ENCODE results near the gene SNRNP48.

SNRNP48 gene

DNA sequence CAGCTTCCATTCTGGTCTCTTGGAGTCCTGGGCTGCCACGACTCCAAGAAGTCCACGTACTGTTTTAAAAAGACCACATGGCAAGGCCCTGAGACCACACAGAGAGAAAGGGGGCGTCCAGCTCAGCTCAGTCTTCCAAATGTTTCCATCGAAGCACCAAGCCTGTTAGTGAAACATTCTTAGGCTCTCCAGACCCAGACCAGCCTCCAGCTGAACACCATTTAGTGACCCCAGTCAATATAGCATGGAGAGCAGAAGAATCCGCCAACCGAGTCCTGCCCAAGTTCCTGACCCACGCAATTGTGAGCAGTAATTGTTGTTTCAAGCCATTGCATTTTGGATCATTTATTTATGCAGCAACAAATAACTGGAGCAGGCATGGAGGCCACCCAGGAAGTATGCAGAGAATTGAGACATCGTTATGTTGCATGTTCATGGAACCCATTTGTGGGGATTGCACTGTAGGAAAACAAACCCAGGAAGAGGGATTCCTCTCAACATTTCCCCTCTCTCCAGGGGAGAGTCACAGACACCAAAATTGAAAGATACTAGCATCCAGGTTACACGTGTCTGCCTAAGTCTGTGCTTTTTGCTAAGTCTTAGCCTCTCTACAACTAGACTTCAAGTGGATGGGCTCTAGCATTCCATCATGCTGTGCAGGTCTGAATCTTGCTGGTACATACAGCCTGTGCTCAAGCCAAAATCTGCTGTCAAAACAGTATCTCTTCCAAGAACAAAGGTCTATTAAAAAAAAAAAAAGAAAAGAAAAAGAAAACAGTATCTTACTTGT lies 42.7 kb downstream of the SNRNP48 start:
- TF ChIP-seq POLR2A (IDR thresholded peaks at IDR 0.05; ENCODE audit: low read depth, low read length) = no peak
- DNase-seq (ENCODE audit: insufficient read length, low spot score) (no peak), FAIRE-seq (no peak)

DNA sequence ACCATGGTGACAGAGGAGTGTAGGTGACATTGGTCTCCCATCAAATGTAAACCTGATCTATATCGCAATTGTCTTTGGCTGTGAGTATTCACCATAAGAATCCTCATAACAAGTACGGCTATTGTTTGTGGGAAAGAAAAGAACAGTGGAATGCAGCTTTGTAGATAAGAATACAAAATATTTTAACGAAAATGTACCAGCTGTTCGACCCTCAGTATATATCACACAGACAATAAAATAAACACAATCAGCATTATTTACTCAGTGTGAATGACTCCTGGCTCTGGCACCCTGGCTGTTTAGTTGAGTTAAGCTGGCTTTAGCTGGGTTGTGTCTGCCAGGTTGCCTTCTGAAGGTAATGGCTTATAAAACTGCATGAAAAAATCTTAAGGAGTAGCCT lies 43.4 kb downstream of the SNRNP48 start:
- DNase-seq (ENCODE audit: insufficient read length, low spot score) = no peak
- FAIRE-seq = no peak
- TF ChIP-seq POLR2A (IDR thresholded peaks at IDR 0.05; ENCODE audit: low read depth, low read length) = no peak

DNA sequence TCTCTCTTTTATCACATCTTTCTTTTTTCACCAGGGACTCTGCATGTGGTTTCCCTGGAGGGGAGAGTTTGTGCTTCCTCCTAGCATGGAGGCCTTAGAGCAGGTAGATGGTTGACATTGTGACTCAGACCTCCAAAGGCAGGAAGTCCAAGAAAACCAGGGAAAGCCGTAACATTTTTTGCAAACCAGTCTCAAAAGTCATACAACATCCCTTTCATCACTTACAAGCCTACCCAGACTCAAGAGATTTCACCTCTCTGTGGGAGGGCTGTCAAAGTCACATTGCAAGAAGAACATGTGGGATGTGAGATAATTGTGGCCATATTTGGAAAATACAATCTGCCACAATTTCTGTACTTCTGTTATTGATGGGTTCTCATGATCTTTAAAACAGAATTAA lies 46.2 kb downstream of the SNRNP48 start:
- no peak for TF ChIP-seq POLR2A (IDR thresholded peaks at IDR 0.05; ENCODE audit: low read depth, low read length)
- FAIRE-seq = no peak
- DNase-seq (ENCODE audit: insufficient read length, low spot score) = no peak

DNA sequence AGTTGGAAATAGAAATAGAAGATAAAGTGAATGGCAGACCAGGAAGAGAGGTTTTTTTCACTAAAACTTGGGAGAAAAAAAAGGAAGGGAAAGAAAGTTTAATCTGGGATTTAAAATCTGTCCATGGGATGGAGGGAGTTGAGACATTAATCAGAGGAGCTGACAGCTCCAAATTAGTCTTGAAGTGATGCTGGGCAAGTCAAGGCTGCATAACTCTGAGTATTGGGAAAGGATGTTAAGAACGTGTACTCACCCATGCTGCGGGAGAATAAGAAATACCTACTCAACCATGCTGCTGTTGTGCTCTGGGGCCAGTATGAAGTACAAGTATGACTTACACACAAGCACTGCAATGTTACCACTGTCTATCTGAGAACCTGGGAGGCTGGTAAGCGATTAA lies 47.5 kb downstream of the SNRNP48 start:
- DNase-seq (ENCODE audit: insufficient read length, low spot score) = no peak
- no peak for FAIRE-seq
- no peak for TF ChIP-seq POLR2A (IDR thresholded peaks at IDR 0.05; ENCODE audit: low read depth, low read length)

DNA sequence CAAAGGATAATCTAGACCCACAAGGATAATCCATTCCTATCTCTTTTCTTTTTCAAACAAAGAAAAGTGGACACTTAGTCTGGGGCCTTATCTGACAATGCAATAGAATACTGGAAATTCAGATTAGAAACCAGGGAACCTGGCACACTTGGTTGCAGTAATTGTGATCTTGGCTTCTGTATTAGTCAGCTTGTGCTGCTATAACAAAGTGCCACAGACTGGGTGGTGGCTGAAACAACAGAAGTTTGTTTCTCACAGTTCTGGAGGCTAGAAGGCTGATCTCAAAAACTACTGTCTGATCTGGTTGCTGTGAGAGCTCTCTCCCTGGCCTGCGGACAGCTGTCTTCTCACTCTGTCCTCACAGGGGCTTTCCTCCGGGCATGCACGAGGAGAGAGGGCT lies 49.4 kb downstream of the SNRNP48 start:
- FAIRE-seq (no peak), DNase-seq (ENCODE audit: insufficient read length, low spot score) (no peak)
- no peak for TF ChIP-seq POLR2A (IDR thresholded peaks at IDR 0.05; ENCODE audit: low read depth, low read length)

DNA sequence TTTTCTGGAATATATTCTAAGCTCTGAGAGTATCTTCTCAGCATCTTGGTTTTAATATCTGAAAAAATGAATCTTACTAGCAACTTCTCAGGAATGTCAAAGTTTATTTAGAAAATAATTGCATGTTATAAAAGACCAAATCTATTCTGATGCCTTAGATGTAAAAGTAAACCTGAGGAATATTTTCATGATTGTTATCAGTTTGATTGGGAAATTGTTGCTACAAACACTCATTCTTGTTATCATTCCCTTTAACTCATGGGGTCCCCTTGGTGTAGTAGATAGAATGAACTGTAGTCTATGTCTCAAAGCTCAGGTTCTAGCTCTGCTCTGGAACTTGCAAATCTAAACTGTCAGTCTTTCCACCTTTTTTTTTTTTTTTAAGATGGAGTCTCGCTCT lies 50.0 kb downstream of the SNRNP48 start:
- FAIRE-seq (no peak), DNase-seq (ENCODE audit: insufficient read length, low spot score) (no peak)
- TF ChIP-seq POLR2A (IDR thresholded peaks at IDR 0.05; ENCODE audit: low read depth, low read length) = no peak

DNA sequence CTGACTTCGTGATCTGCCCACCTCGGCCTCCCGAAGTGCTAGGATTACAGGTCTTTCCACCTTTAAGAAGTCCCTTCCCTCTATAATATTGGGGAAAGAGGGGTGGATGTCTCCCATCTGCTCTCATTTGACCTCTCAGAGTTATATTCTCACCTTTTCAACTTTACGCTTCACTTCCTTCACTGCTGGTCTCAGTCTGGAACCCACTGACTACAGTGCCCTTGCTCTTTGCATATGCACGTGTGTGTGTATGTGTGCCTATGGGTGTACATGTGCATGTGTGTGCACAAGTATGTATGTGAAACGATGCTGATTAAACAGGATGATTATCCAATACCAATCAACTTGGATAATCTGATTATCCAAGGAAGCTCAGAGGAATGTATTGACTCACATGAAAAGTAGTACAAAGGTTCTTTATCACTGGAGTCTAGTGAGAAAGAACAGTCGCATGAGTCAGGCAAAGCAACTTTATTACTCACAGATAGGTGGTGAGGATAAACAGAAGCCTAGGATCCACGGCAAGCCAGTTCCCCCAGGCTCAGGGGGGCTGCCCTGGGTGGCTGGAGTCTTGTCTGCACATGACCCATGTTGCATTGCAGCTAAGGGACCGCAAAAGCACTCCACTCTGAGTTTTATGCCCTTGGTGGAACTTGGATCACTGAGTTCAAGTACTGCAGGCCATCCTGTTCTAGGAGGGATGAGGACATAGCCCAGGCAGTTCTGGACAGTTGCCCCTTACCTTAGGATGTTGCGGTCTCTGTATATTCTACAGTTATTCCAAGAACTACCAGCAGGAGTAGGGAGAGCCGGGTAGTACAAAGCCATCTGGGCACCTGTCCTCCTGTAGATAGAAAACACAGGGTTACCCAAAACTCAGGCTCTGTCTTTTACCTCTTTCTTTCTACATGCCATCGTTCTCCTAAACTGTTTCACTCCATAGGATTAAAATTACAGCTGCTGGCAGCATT lies 50.9 kb downstream of the SNRNP48 start:
- FAIRE-seq (peak; percentile 88), DNase-seq (ENCODE audit: insufficient read length, low spot score) (peak; percentile 63)
- no peak for TF ChIP-seq POLR2A (IDR thresholded peaks at IDR 0.05; ENCODE audit: low read depth, low read length)

DNA sequence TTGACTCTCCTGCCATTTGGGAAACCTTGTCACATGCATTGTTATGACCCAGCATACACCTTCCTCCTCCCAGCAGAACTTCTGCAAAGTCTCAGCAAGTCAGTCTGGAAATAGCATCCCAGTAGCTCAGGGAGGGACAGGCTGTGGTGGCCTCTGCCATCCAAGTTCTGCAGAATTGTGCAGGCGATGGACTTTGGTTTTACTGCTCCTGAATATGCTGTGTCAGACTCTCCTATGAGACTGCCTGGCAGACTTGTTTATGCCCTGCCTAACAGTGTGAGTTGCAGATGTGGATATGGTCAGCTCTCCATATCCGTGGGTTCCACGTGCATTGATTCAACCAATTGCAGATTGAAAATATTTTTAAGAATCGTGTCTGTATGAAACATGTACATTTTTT lies 52.8 kb downstream of the SNRNP48 start:
- TF ChIP-seq POLR2A (IDR thresholded peaks at IDR 0.05; ENCODE audit: low read depth, low read length) = no peak
- DNase-seq (ENCODE audit: insufficient read length, low spot score) (no peak), FAIRE-seq (no peak)

DNA sequence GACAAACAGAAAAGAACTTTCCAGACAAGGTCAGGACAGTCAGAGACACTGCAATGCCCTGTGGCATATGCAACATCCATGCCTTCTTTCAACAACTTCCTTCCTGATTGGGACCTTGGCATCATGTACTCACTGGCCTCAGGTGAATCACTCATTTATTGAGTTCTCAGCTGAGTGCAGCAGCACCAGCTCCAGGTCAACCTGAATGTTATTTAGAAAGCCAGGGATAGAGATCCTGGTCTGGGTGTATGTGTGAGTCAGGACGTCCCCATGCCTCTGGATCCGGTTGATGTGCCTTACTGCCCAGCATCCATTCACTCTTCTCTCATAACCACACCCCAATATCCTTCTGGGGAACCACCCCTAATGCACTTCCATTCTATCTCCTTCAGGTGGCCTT lies 54.4 kb downstream of the SNRNP48 start:
- FAIRE-seq (no peak), DNase-seq (ENCODE audit: insufficient read length, low spot score) (no peak)
- TF ChIP-seq POLR2A (IDR thresholded peaks at IDR 0.05; ENCODE audit: low read depth, low read length) = no peak

DNA sequence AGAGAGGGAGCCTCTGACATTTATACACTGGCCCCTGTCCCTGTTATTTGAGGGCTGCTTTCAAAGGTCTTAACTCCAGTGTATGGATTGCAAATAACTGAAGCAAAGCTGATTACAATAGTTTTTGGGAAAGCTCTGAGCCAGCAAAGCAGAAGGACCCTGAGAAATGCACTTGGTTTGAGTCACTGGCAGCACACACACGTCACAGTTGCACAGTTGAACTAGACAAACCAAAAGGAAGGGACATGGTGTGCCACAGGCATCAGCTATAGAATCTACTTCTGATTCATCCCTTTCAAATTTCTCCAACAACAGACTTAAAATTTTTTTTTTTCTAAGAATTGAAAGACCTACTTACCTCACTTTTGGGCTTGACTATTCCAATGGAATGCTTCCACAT lies 56.4 kb downstream of the SNRNP48 start:
- TF ChIP-seq POLR2A (IDR thresholded peaks at IDR 0.05; ENCODE audit: low read depth, low read length) = no peak
- FAIRE-seq = no peak
- DNase-seq (ENCODE audit: insufficient read length, low spot score) = no peak

DNA sequence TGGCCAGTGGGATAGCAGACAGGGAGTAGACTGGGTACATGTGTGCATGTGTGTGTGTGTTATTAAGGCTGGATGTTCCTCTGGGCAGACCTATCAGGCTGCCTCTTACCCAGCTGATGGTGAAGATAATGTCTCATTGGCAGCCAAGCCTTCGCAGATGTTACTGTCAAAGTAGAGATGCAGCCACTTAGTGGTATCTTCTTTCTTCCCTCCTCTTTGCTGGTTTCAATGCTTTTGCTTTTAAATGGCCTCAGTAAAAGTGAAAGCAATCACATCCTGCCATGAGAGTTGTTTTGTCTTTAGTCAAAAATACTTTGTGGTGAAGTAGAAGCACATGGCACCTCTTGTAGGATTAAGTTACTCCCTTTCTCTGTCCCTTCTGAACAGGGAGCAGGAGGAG lies 57.5 kb downstream of the SNRNP48 start:
- no peak for DNase-seq (ENCODE audit: insufficient read length, low spot score)
- FAIRE-seq = no peak
- no peak for TF ChIP-seq POLR2A (IDR thresholded peaks at IDR 0.05; ENCODE audit: low read depth, low read length)

DNA sequence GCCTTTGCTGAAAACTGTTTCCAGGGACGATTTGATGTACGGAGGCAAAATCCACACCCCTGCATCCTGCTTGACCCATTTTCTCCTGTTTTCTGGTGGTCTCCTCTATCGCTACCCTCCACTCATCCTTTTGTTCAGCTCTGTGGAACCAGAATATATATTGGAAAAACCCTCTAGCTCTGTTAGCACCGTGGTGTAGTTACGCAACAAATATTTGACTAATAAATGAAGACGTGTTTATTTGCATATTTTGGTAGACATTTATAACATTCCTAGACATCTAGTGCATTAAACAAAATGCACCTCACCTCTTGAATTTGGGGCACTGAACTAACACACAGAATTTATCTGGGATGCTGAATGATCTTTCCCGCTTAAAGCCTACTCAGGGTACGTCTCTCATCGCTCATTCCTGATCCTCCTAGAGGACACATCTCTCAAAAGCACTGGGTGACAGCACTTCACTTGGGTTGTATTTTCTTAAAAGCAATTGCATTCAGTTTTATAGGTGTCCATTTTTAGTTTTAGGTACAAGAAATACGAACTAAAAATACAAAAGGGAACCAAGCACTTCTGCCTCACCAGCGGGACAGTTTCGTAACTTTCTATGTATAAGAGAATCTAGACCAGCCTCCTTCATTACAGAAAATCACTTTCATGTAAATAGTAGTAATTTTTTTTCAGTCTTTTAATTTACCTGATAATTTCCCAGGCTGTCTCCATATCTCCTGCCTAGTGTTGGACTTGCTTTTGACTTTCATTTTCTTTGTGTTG lies 59.2 kb downstream of the SNRNP48 start:
- TF ChIP-seq POLR2A (IDR thresholded peaks at IDR 0.05; ENCODE audit: low read depth, low read length) = no peak
- FAIRE-seq (no peak), DNase-seq (ENCODE audit: insufficient read length, low spot score) (no peak)

DNA sequence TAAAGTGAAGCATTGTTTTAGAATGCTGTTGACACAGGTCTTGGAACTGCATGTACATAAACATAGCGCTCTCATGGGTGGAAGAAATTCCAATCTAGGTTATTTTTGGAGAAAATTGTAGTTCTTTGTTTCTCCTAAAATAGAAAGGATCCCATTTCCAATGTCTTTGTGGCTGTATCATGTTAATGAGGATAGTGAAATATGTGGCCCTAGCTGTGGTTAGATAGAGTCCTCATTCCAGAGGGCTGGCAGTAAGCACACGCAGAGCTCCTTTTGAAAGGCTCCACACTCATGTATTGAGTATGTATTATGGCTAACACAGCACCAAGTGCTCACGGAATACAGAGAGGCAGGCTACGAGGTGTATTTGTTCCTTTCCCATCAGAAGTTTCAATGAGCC lies 60.9 kb downstream of the SNRNP48 start:
- no peak for TF ChIP-seq POLR2A (IDR thresholded peaks at IDR 0.05; ENCODE audit: low read depth, low read length)
- FAIRE-seq (no peak), DNase-seq (ENCODE audit: insufficient read length, low spot score) (no peak)

DNA sequence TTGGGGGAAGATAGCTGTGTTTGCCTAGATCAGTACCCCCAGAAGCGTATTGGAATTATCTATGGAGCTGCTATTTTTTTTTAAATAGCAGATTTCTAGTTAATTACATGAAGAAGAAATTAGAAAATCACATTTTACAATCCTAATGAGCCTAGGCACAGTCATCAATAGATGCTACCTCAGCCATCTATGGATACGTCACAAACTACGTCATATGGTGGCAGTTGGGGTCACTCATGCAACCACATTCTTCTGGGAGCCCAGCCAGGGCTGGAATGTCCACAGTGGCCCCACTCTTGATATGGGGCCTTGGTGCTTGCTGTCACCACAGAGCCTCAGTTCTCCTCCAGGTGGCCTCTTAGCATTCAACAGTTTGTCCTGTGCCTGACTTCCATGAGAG lies 63.0 kb downstream of the SNRNP48 start:
- DNase-seq (ENCODE audit: insufficient read length, low spot score) (no peak), FAIRE-seq (no peak)
- no peak for TF ChIP-seq POLR2A (IDR thresholded peaks at IDR 0.05; ENCODE audit: low read depth, low read length)

Measured in H54 (cell line).